ENCODE data around the gene SNRPD3.
"Not testable (repeated sequence)": the region's sequence is repeated elsewhere in the genome, so short reads cannot be mapped to it uniquely, and the experiment has no call there.

SNRPD3 gene

DNA sequence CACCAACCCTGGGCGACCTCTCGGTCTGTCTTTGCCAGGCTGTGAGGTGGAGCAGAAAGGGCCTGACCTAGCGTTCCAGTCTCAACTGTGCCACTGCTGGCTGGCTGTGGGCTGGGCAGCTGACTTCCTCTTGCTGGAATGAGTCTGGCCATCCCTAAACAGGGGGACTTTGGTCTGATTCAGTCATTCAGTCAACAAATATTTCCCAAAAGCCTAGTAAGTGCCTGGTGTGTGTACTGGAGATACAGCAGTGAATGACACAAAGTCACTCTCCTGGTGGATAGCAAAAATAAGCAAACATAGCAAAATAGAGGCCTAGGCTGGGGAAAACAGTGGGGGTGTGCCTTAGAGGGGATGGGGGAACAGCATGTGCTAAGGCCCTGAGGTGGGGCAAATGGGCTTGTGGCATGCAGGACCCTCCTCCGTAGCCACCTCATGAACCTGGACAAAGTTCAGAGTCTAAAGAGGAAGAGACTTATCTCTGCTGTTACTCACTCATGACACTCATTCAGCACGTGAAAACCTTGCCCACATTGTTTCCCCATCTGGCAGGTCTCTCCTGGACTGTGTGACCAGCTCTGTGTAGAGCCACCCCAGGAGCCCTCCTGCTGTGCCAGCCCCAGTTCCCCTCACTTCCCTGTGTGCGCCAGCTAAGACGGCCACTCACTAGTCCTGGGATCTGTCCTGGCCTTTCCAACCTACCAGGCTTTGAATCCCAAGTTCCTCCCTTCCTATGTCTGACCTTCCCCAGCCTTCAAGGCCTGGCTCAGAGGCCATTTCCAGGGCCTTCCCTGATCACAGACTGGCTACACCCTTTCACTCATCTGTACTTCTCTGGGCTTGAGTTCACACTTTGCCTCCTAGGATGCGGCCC is 5.5 kb upstream of the SNRPD3 start:
- Histone ChIP-seq H3K4me3 (ENCODE audit: low read depth in 1 of 2, low read length in 2 of 2) (peak overlapping the region; percentile 22 to 38), H3K9me3 (ENCODE audit: control insufficient read depth in 1 of 2, low read length in 2 of 2) (no peaks in the 10 kb centered on the region), H3K4me1 (ENCODE audit: control insufficient read depth in 1 of 2, insufficient read depth in 2 of 2, low read length in 2 of 2) (peaks cover 49 to 50% of the 10 kb centered on the region in 2 donors), H3K9ac (ENCODE audit: low read depth in 1 of 2, low read length in 2 of 2) (peak overlapping the region; percentile 32 to 50), H3K36me3 (ENCODE audit: control insufficient read depth in 1 of 2, insufficient read depth in 2 of 2, low read length in 2 of 2) (peaks cover 27 to 52% of the 10 kb centered on the region in 2 donors), H3K27ac (ENCODE audit: low read depth, low read length) (peak overlapping the region; percentile 80), H3K27me3 (ENCODE audit: control insufficient read depth in 1 of 2, insufficient read depth in 2 of 2, low read length in 2 of 2) (no peaks in the 10 kb centered on the region)

DNA sequence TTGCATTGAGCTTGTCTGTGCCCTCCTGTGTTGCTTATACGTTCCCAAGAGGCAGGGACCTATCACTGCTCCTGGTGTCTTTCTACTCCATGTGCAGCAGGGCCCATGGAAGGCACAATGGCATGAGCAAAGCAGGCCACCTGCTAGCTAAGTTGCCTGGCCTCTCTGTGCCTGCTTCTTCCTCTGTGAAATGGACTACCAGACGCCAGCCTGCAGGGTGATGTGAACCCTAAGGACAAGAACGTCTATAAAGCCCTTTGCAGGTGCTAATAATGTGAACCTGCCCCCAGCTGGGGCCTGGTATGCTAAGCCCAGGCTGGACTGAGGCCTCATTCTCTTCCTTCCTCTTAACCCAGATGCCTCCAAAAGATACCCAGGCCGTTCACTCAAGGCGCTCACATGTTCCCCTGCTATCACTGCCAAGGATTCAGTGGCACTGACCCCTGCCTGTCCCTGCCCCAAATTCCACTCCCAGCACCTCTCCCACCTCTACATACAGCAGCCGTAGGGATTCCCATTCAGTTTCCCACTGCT is 4.8 kb upstream of the SNRPD3 start:
- Histone ChIP-seq H3K4me1 (ENCODE audit: control insufficient read depth in 1 of 2, insufficient read depth in 2 of 2, low read length in 2 of 2) (peaks cover 49 to 50% of the 10 kb centered on the region in 2 donors), H3K9me3 (ENCODE audit: control insufficient read depth in 1 of 2, low read length in 2 of 2) (no peaks in the 10 kb centered on the region), H3K4me3 (ENCODE audit: low read depth in 1 of 2, low read length in 2 of 2) (peak overlapping the region; percentile 22 to 38), H3K27me3 (ENCODE audit: control insufficient read depth in 1 of 2, insufficient read depth in 2 of 2, low read length in 2 of 2) (no peaks in the 10 kb centered on the region), H3K9ac (ENCODE audit: low read depth in 1 of 2, low read length in 2 of 2) (peak overlapping the region; percentile 41 to 50), H3K27ac (ENCODE audit: low read depth, low read length) (peak overlapping the region; percentile 80), H3K36me3 (ENCODE audit: control insufficient read depth in 1 of 2, insufficient read depth in 2 of 2, low read length in 2 of 2) (peaks cover 27 to 50% of the 10 kb centered on the region in 2 donors)

DNA sequence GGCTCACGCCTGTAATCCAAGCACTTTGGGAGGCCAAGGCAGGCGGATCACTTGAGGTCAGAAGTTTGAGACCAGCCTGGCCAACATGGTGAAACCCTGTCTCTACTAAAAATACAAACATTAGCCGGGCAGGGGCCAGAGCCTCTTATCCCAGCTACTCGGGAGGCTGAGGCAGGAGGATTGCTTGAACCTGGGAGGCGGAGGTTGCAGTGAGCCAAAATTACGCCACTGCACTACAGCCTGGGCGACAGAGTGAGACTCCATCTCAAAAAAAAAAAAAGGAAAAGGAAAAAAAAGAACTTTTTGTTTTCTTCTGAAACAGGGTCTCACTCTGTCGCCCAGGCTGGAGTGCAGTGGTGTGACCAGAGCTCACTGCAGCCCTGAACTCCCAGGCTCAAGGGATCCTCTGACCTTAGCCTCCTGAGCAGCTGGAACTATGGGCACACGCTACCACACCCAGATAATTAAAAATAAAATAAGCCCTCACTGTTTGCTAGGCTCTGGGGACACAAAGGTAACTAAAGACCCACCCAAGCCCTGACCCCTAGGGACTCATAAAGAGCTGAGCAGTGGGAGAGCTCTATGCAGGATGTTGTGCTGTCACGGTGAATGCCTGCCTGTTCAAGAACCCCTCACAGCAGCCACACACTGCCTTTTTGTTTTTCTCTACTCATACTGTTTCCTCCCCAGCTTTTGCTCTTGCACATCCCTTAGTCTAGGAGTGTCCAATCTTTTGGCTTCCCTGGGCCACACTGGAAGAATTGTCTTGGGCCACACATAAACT is 3.1 kb upstream of the SNRPD3 start:
- not testable (repeated sequence) for H3K9me3 ChIP-seq (ENCODE audit: control insufficient read depth in 1 of 2, low read length in 2 of 2); H3K27me3 ChIP-seq (ENCODE audit: control insufficient read depth in 1 of 2, insufficient read depth in 2 of 2, low read length in 2 of 2)
- peaks cover 63 to 64% of the 10 kb centered on the region in 2 donors for H3K4me1 ChIP-seq (ENCODE audit: control insufficient read depth in 1 of 2, insufficient read depth in 2 of 2, low read length in 2 of 2)
- peaks cover 15 to 39% of the 10 kb centered on the region in 2 donors for H3K36me3 ChIP-seq (ENCODE audit: control insufficient read depth in 1 of 2, insufficient read depth in 2 of 2, low read length in 2 of 2)
- peak overlapping the region; percentile 93 for H3K27ac ChIP-seq (ENCODE audit: low read depth, low read length)
- H3K4me3 ChIP-seq (ENCODE audit: low read depth in 1 of 2, low read length in 2 of 2): peak overlapping the region; percentile 94 to 99
- H3K9ac ChIP-seq (ENCODE audit: low read depth in 1 of 2, low read length in 2 of 2): peak overlapping the region; percentile 94 to 100

DNA sequence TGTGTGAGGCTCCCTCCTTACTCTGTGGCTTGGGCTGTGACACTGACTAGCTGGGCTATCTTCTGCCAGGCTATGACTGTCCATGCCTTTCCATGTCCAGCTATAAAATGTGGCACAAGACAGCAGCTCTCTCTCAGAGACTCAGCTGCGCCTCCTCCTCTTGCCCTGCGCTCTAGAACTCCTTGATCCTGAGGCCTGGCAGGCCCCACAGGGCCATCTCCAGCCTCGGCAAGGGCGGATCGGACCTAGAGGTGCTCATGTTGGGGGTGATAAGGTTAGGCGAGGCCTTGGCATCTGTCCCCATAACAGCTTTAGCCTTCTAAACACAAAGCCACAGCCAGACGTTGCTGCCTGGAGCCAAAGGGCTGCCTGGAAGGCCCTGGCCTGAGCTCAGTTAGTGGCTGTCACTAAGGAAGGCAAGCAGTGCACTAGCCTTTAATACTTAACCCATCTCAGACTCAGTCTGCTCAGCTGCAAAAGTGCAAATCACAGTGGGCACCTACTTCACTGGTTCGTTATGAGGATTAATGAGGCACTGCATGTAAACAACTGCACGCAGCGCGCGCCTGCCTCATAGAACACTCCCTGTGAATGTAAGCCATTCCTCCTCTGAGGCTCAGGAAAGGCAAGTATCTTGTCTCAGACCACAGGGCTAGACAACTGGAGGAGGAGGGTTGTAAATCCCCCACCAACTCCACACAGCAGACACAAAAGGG is 2.0 kb upstream of the SNRPD3 start:
- H3K9me3 ChIP-seq (ENCODE audit: control insufficient read depth in 1 of 2, low read length in 2 of 2): no peaks in the 10 kb centered on the region
- H3K4me3 ChIP-seq (ENCODE audit: low read depth in 1 of 2, low read length in 2 of 2): peak overlapping the region; percentile 94 to 99
- peak overlapping the region; percentile 93 for H3K27ac ChIP-seq (ENCODE audit: low read depth, low read length)
- H3K36me3 ChIP-seq (ENCODE audit: control insufficient read depth in 1 of 2, insufficient read depth in 2 of 2, low read length in 2 of 2): peaks cover 14 to 39% of the 10 kb centered on the region in 2 donors
- H3K27me3 ChIP-seq (ENCODE audit: control insufficient read depth in 1 of 2, insufficient read depth in 2 of 2, low read length in 2 of 2): no peaks in the 10 kb centered on the region
- peaks cover 63 to 64% of the 10 kb centered on the region in 2 donors for H3K4me1 ChIP-seq (ENCODE audit: control insufficient read depth in 1 of 2, insufficient read depth in 2 of 2, low read length in 2 of 2)
- H3K9ac ChIP-seq (ENCODE audit: low read depth in 1 of 2, low read length in 2 of 2): peak overlapping the region; percentile 94 to 100

DNA sequence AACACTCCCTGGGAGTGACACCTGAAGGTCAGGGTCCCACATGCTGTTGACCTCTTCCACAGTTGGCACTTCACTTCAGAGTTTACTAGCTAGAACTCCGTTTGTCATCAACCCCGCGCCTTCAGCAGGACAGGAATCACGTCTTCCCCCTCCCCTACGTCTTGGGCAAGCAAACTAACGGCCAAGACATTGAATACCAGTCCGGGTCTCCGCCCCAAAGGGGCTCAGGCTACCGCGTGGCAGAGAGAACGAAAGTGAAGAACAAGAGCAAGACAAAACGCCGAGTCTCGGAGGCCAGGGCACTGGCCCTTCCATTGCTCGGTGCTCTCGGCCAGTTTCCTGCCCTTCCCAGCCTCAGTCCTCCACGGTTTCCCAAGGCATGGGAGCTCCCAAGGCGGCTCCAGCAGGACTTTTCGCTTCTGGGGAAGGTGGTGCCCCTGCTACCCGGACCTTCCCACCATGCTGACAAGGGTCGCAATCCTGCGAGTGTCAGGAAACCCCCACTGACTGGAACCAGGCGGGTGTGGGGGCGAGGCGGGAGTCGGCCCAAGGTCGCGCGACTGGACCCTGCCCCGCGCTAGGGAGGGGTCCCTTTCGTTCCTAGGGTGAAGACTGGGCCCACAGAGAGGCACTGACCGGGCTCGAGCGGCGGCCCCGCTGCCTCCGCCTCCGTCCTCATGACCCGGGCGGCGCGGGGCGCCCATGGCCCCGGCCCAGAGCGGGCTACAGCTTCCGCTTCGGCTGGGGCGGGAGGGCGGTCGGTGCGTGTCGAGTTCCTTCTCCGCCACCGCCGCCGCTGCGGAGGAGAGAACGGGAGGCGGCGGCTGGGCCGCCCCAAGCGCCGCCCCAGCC is 1.3 kb upstream of the SNRPD3 start, which contains the start of gene GUCD1:
Gene GUCD1 (minus strand): TSS at position 826 of the 852 bp plus-strand sequence. CDS start 147 bp downstream, at position 679.
- H3K4me3 ChIP-seq (ENCODE audit: low read depth in 1 of 2, low read length in 2 of 2): peak within 1 kb of the TSS; percentile 99
- no peaks in the 10 kb centered on the region for H3K27me3 ChIP-seq (ENCODE audit: control insufficient read depth in 1 of 2, insufficient read depth in 2 of 2, low read length in 2 of 2)
- no peaks in the 10 kb centered on the region for H3K9me3 ChIP-seq (ENCODE audit: control insufficient read depth in 1 of 2, low read length in 2 of 2)
- peaks cover 21 to 39% of the 10 kb centered on the region in 2 donors for H3K36me3 ChIP-seq (ENCODE audit: control insufficient read depth in 1 of 2, insufficient read depth in 2 of 2, low read length in 2 of 2)
- peaks cover 55 to 61% of the 10 kb centered on the region in 2 donors for H3K4me1 ChIP-seq (ENCODE audit: control insufficient read depth in 1 of 2, insufficient read depth in 2 of 2, low read length in 2 of 2)
- peak within 1 kb of the TSS; percentile 94 for H3K27ac ChIP-seq (ENCODE audit: low read depth, low read length)
- H3K9ac ChIP-seq (ENCODE audit: low read depth in 1 of 2, low read length in 2 of 2): peak within 1 kb of the TSS; percentile 94 to 100

DNA sequence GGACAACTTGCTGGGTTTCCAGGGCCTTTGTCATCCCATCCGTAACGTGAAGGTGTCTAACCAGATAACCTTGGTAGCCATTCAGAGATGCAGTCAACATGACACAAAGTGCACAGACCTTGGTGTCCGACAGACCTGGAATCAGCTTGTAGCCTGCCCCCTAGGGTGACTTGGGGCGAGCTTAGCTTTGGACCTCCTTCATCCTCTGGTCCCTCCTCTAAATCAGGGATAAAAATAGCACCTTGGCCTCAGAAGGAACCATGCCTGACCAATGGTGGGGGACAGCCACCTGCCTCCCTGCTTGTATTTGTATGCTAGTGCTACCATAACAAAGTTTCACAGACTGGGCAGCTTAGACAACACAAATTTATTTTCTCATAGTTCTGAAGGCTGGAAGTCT is 3.7 kb downstream of the SNRPD3 start:
- Histone ChIP-seq H3K9me3 (ENCODE audit: control insufficient read depth in 1 of 2, low read length in 2 of 2) (no peaks in the 10 kb centered on the region), H3K9ac (ENCODE audit: low read depth in 1 of 2, low read length in 2 of 2) (no peak overlapping the region), H3K27me3 (ENCODE audit: control insufficient read depth in 1 of 2, insufficient read depth in 2 of 2, low read length in 2 of 2) (no peaks in the 10 kb centered on the region), H3K4me1 (ENCODE audit: control insufficient read depth in 1 of 2, insufficient read depth in 2 of 2, low read length in 2 of 2) (peaks cover 17 to 20% of the 10 kb centered on the region in 2 donors), H3K4me3 (ENCODE audit: low read depth in 1 of 2, low read length in 2 of 2) (no peak overlapping the region), H3K36me3 (ENCODE audit: control insufficient read depth in 1 of 2, insufficient read depth in 2 of 2, low read length in 2 of 2) (peaks cover 32 to 43% of the 10 kb centered on the region in 2 donors), H3K27ac (ENCODE audit: low read depth, low read length) (no peak overlapping the region)

DNA sequence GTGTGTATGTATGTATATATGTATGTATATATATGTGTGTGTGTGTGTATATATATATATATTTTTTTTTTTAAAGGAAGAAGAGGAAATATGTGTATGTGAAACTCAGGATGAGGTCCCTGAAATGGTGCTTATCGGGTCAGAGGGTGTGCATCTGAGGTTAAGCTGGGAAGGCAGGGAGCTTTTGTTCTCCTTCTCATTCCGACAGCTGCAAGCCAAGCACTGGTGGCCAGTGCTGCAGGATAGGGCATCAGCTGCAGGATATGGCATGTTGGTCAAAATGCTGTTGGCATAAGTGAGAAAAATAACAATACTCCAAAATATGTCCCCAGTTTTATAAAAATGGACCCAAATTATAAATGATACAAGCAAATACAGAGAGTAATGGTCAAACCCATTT is 7.4 kb downstream of the SNRPD3 start:
- Histone ChIP-seq H3K27me3 (ENCODE audit: control insufficient read depth in 1 of 2, insufficient read depth in 2 of 2, low read length in 2 of 2) (no peaks in the 10 kb centered on the region), H3K9me3 (ENCODE audit: control insufficient read depth in 1 of 2, low read length in 2 of 2) (no peaks in the 10 kb centered on the region), H3K36me3 (ENCODE audit: control insufficient read depth in 1 of 2, insufficient read depth in 2 of 2, low read length in 2 of 2) (peaks cover 27 to 59% of the 10 kb centered on the region in 2 donors), H3K9ac (ENCODE audit: low read depth in 1 of 2, low read length in 2 of 2) (no peak overlapping the region), H3K4me3 (ENCODE audit: low read depth in 1 of 2, low read length in 2 of 2) (no peak overlapping the region), H3K27ac (ENCODE audit: low read depth, low read length) (no peak overlapping the region), H3K4me1 (ENCODE audit: control insufficient read depth in 1 of 2, insufficient read depth in 2 of 2, low read length in 2 of 2) (peaks cover 7 to 9% of the 10 kb centered on the region in 2 donors)

DNA sequence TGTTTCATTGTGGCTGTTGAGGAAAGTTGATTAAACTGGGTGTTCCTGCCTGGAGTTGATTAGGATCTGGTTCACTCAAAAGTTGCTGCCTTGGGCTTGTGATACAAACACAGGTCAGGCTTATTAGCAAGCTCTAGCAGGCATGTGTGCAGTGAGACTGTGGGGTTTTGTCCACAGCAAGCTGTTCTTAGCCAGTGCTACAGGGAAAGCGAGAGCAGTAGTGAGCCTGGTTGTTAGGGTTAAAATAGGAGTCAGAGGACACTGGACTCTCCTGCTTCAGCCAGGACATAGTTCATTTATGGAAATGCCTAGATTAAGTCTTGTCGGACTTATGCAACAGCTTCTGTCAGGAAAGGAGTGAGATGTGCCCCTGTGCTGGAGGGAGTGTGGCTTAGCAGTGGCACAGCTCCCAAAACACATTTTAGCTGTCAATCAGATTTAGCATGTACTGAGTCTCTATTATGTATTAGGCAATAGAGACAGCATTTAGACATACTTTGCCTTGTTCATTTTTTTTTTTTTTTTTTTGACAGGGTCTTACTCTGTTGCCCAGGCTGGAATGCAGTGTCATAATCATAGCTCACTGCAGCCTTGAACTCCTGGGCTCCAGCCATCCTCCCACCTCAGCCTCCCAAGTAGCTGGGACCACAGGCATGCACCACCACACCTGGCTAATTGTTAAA is 8.7 kb downstream of the SNRPD3 start:
- Histone ChIP-seq H3K4me3 (ENCODE audit: low read depth in 1 of 2, low read length in 2 of 2) (no peak overlapping the region), H3K4me1 (ENCODE audit: control insufficient read depth in 1 of 2, insufficient read depth in 2 of 2, low read length in 2 of 2) (peaks cover 7 to 9% of the 10 kb centered on the region in 2 donors), H3K27ac (ENCODE audit: low read depth, low read length) (no peak overlapping the region), H3K27me3 (ENCODE audit: control insufficient read depth in 1 of 2, insufficient read depth in 2 of 2, low read length in 2 of 2) (no peaks in the 10 kb centered on the region), H3K9ac (ENCODE audit: low read depth in 1 of 2, low read length in 2 of 2) (no peak overlapping the region), H3K9me3 (ENCODE audit: control insufficient read depth in 1 of 2, low read length in 2 of 2) (no peaks in the 10 kb centered on the region), H3K36me3 (ENCODE audit: control insufficient read depth in 1 of 2, insufficient read depth in 2 of 2, low read length in 2 of 2) (peaks cover 21 to 55% of the 10 kb centered on the region in 2 donors)

All from duodenal mucosa (tissue), 2 donors.